ENCODE measurements around the gene ABRACL.
"Not testable (repeated sequence)": the region's sequence is repeated elsewhere in the genome, so short reads cannot be mapped to it uniquely, and the experiment has no call there.

ABRACL gene

DNA sequence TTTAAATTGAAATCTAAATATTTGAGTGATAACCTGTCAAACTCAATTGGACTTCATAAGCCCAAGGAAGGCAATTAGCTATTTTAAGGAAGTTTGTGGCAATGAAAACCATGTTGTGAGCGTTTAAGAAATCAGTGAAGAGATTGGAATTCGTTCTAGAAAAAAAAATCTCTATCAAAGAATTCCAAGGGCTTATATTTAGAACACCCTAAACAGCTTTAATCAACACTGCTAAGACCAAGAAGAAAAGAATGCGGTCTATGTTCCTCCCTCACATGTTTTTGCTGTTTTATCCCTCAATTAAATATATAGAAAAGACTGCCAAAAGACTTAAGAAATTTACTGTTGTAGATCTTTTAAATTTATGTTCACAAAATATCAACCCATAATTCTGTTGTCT lies 16.6 kb upstream of the ABRACL start:
- DNase-seq (ENCODE audit: low spot score): no peak

- DNase-seq (ENCODE audit: low spot score): no peak
Measured at GRCh38 chr6:139013185-139013800, 15.3 kb upstream of the ABRACL start.

DNA sequence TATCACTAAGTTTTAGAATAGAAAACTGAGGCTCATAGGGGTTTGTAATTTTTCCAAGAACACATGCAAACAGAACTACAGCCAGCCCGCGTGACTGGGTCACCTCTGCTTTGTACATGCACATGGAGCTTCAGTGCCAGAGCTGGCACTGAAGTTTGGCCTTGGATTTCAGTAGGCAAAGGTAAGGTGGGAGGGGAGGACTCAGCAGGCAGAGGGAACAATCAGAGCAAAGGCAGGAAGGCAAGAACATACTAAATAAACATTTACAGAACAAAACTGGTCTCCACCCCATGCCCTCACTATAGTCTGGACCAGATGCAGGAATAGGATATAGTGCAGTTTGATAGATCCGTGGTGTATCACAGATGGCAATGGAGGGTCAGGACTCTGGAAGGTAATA lies 13.6 kb upstream of the ABRACL start:
- DNase-seq (ENCODE audit: low spot score): no peak

- DNase-seq (ENCODE audit: low spot score): no peak
Measured at GRCh38 chr6:139016337-139017213, 12.0 kb upstream of the ABRACL start.

GRCh38 chr6:139017227-139017626 lies 11.3 kb upstream of the ABRACL start:
- no peak for DNase-seq (ENCODE audit: low spot score)

- no peak for DNase-seq (ENCODE audit: low spot score)
Measured at GRCh38 chr6:139019722-139020121, 8.8 kb upstream of the ABRACL start.

GRCh38 chr6:139020689-139021088 lies 7.9 kb upstream of the ABRACL start:
- no peak for DNase-seq (ENCODE audit: low spot score)

- DNase-seq (ENCODE audit: low spot score): not testable (repeated sequence)
Measured at GRCh38 chr6:139025416-139025815, 3.1 kb upstream of the ABRACL start.

- no peak for DNase-seq (ENCODE audit: low spot score)
Measured at GRCh38 chr6:139027620-139028182, 844 bp upstream of the ABRACL start.

DNA sequence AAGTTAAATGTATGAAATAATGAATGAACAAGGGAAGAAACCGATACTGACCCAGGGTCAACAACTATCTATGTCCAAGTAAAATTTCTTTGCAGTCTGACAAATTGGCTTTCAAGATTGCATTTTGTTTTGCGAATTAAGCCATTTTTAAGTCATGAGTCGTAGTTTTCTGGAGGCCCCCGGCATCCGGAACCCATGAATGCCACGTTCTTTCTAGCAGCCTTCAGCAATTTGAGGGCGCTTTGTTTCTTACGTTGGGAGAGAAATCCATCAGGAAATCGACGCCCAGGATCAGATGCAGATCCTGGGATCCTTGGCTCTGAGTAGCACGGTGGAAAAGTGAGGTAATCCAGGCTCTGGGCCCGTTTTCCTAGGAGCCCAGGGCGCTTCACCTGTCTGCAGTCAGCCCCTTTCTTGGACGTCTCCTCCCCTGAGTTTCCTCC lies 309 bp upstream of the ABRACL start:
- DNase-seq (ENCODE audit: low spot score): no peak

DNA sequence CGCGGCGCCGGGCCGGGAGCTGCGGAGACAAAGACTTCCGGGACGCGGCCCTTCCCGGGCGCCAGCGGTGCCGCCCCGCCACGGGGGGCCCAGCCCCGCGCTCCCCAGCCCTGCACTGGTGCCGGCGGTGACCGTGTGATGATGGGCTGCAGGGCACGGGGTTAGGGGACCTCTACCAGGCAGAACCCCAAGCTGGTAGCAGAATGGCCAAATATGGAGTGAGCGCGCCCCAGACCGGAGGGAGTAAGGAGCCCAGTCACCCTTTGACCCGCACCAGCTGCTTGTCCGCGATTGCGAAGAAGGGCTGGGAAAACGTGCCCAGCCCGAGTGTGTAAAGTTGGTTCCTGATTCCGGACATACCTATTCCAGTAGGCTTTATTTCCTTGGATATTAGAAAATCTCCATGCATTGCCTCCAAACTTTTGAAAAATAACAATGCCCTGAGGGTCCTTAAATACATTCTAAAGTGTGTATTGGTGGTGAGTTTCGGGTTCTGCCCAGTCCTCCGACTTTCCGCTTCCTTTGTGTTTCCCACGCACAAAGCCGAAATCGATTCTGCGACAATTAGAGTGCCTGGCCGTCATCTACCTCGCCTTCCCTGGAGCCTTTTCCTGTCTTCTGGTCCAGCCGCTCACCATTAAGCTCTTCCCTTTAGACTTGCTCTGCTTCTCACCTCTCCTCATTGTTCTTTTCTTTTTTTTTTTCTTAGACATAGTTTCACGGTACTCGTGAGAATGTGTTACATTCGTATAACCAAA lies 1.1 kb downstream of the ABRACL start:
- no peak for DNase-seq (ENCODE audit: low spot score)

- DNase-seq (ENCODE audit: low spot score): no peak
Measured at GRCh38 chr6:139030228-139030963, 1.9 kb downstream of the ABRACL start.

DNA sequence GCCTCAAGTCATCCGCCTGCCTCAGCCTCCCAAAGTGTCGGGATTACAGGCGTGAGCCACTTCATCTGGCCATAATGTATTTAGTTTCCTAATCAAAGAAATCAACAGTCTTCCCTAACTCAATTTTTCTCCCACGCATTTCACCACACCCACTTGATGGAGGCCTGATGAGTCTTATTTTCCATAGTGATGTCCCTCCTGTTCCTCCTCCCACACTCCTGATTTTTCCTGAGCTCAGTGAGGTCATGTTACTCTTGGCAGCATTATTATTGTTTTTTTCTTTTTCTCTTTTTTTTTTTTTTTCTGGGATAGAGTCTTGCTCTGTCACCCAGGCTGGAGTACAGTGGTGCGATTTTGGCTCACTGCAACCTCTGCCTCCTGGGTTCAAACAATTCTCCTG lies 8.9 kb downstream of the ABRACL start:
- DNase-seq (ENCODE audit: low spot score): no peak

DNA sequence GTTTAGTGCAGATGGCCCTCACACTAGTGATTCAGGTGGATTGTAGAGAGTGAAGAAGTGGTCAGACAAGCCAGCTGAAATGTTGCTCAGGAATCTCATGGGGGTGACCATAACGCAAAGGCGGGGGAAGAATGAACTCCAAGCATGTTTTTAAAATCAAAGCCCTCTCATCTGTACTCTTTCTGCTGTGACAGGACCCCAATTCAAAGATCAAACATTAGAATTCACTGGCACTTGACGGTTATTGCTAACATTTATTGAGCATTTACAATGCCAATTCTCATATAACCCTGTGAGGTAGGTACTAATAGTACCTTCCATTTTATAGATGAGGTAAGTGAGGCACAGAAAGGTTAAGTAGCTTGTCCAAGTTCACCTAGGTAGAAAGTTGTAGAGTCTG lies 15.7 kb downstream of the ABRACL start:
- no peak for DNase-seq (ENCODE audit: low spot score)

DNA sequence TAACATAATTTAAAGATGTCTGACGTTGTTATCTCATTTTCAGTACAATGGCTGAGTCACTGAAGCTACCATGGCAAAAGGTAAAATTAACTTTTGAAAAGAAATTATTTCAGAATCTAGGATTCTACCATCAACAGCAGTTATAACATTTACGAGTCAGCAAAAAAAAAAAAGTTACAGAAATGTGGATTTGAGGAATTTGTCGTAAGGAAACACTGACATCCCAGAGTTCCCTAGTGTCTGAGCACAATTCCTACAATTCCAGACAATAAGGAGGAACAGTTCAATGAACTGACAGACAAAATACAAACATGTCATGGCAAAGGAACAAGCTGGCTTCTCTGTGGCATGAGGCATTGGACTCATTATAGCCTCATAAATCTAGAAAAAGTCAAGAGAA lies 19.1 kb downstream of the ABRACL start:
- no peak for DNase-seq (ENCODE audit: low spot score)

GRCh38 chr6:139048912-139049311 lies 20.4 kb downstream of the ABRACL start:
- DNase-seq (ENCODE audit: low spot score): not testable (repeated sequence)

DNA sequence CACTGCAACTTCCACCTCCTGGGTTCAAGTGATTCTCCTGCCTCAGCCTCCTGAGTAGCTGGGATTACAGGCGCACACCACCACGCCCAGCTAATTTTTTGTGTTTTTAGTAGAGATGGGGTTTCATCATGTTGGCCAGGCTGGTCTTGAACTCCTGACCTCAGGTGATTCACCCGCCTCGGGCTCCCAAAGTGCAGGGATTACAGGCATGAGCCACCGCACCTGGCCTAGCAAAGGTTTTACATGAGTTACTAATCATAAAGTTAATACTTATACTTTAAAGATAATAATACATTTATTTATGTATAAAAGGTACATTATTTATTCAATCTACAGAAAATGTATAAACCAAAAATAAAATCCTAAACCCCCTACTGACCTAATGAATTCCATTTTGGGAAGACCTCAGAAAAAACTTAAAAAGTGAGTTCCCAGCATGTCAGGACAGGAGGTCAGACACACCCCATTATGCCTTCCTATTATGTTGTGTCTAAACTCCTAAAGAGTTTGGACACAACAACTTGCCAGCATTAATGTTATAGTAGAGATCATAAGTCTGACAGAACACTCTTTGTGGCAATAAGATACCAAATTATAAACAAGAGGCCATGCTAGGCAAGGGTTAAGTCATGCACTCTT lies 21.7 kb downstream of the ABRACL start:
- not testable (repeated sequence) for DNase-seq (ENCODE audit: low spot score)

DNA sequence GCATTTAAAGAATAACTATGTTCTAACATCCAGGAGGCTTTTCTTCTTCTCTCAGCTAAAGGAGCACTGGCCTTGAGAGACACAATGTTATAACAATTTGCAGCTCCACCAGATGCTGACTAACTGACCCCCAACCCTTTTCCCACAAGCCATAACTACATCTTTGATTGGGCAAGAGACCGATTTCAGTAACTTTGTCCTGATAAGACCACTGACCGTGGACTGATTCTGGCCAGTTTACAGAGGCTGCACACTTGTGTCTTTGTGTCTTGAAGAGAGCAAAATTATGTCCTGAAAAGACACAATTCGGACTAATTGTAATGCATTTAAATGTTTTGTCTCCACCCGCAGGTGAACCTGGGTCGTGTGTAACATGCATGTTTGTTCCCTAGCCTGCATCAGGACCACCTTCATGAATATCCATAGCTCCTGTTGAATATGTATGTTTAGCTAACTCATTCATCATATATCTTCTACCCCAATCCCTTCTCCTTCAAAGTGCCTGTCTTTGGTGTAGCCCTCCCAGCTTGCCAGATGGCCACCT lies 22.3 kb downstream of the ABRACL start:
- DNase-seq (ENCODE audit: low spot score): no peak

- DNase-seq (ENCODE audit: low spot score): no peak
Measured at GRCh38 chr6:139051396-139052060, 23.0 kb downstream of the ABRACL start.

GRCh38 chr6:139053382-139053781 lies 24.8 kb downstream of the ABRACL start:
- DNase-seq (ENCODE audit: low spot score): no peak

Measured in COLO829 (cell line).